ENCODE measurements around the gene SHANK3.

GRCh38 chr22:50691521-50691920, 18.9 kb downstream of the SHANK3 start:
- TF ChIP-seq POLR2A (IDR thresholded peaks at IDR 0.05), result no peak
- no peak for TF ChIP-seq EP300 (IDR thresholded peaks at IDR 0.05)
